Ascending aorta (tissue), 2 donors: ENCODE measurements around the gene CBLC. TPM values are rescaled to one million over a fixed set of nuclear protein-coding genes. Genes with fewer than 3 reads are reported as not detected.

ENCODE experiments used
- DNase-seq, 2 donors: peaks; one replicate each; pipeline ENCODE4 v3.0.0-alpha.2; 2019; ENCODE audit warnings: low spot score in 2 of 2
- H3K27ac ChIP-seq, 2 donors: fragments of 200-600 bp; sonication (generic); one replicate each; pipeline ENCODE4 v1.5.1; 2016 to 2017; ENCODE audit warnings: mild to moderate bottlenecking in 1 of 2
- H3K27me3 ChIP-seq: fragments of 200-600 bp; sonication (generic); one replicate; pipeline ENCODE4 v1.5.1; 2017
- H3K36me3 ChIP-seq, 2 donors: fragments of 200-600 bp; sonication (generic); one replicate each; pipeline ENCODE4 v1.5.1; 2016
- H3K4me1 ChIP-seq, 2 donors: fragments of 200-600 bp; sonication (generic); one replicate each; pipeline ENCODE4 v1.5.1; 2016 to 2017; ENCODE audit warnings: mild to moderate bottlenecking in 1 of 2
- H3K4me3 ChIP-seq, 2 donors: fragments of 200-600 bp; sonication (generic); one replicate each; pipeline ENCODE4 v1.5.1; 2016 to 2017; ENCODE audit warnings: mild to moderate bottlenecking in 1 of 2
- H3K9me3 ChIP-seq, 2 donors: fragments of 200-600 bp; sonication (generic); one replicate each; pipeline ENCODE4 v1.5.1; 2016
- intact Hi-C: fragments of 100-400 bp; cut with DNase I; formaldehyde crosslinking; loops from one replicate; pipeline ENCODE4 v1.15.1; 2023
- total RNA-seq: library from RNA; depleted of rRNA; stranded (reverse); fragments of >200 nt; gene quantifications from one replicate; pipeline ENCODE4 v1.1.0, GENCODE V29; 2016
- TF ChIP-seq, protein P1 (sequence below), 3 experiments: fragments of 200-600 bp in 2 of 3; fragments of 450-650 bp in 1 of 3; sonication (generic) in 2 of 3; IDR thresholded peaks; one replicate each; pipeline ENCODE4 v1.5.1; 2016 to 2019; ENCODE audit warnings: antibody characterized with exemption in 3 of 3, mild to moderate bottlenecking in 1 of 3, moderate library complexity in 1 of 3

CBLC gene
- total RNA-seq, 1 donor from 2014 or later = not detected

DNA sequence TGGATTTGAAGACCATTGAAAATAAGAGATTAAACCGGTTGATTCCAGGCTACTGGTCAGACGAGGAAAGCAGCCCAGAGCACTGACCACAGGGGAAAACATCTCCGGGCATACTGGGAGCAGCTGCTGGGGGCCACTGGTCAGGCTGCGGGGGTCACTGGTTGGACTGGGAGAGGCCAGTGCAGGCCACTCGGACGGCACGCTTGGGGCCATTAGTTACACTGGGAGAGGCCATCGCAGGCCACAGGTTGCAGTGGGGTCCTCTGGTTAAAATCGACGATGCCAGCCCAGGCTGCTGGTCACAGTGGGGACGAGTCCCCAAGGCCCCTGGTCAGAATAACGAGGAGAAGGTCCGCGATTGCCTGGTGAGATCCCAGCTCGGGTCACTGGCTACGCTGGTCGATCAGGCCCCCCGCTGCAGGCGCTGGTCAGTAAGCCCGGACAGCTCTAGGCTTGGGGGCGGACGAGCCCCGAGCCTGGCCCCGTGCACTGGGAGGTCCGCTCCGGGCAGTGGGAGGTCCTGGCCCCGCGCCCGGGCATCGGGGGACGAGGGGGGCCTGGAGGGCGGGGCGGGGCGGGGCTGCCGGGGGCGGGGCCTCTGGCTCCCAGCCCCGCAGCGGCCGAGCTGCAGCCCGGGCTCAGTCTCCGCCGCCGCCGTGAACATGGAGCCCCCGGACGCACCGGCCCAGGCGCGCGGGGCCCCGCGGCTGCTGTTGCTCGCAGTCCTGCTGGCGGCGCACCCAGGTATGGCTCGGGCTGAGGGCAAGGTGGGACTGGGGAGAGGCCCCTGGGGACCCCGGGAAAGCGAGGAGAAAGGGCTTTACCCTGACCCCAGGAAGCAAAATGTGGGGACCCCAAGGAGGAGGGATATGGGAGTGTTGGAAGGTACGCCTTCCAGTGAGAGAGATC is 31.0 kb downstream of the CBLC start, which contains the start of gene BCAM:
BCAM (plus strand) TSS at position 641 of the 909 bp plus-strand sequence; CDS start at position 663, 22 bp downstream.
- peak in 1 of 2 donors; percentile 87 for DNase-seq
- Histone ChIP-seq H3K4me1 (peaks cover 7 to 40% of the 10 kb centered on the region in 2 donors), H3K9me3 (no peaks in the 10 kb centered on the region), H3K27me3 (no peaks in the 10 kb centered on the region), H3K4me3 (peak within 1 kb of the TSS; percentile 74 to 88), H3K27ac (peak within 1 kb of the TSS; percentile 77 to 79), H3K36me3 (peaks cover 15 to 22% of the 10 kb centered on the region in 2 donors)
- intact Hi-C loops = loop anchor here (1.0 to 2.0 kb wide), 2 partner anchors 13 to 36 kb away; no protein-coding TSS in a partner anchor
- TF ChIP-seq, protein P1, sequence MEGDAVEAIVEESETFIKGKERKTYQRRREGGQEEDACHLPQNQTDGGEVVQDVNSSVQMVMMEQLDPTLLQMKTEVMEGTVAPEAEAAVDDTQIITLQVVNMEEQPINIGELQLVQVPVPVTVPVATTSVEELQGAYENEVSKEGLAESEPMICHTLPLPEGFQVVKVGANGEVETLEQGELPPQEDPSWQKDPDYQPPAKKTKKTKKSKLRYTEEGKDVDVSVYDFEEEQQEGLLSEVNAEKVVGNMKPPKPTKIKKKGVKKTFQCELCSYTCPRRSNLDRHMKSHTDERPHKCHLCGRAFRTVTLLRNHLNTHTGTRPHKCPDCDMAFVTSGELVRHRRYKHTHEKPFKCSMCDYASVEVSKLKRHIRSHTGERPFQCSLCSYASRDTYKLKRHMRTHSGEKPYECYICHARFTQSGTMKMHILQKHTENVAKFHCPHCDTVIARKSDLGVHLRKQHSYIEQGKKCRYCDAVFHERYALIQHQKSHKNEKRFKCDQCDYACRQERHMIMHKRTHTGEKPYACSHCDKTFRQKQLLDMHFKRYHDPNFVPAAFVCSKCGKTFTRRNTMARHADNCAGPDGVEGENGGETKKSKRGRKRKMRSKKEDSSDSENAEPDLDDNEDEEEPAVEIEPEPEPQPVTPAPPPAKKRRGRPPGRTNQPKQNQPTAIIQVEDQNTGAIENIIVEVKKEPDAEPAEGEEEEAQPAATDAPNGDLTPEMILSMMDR (IDR thresholded peaks at IDR 0.05) = no peak

DNA sequence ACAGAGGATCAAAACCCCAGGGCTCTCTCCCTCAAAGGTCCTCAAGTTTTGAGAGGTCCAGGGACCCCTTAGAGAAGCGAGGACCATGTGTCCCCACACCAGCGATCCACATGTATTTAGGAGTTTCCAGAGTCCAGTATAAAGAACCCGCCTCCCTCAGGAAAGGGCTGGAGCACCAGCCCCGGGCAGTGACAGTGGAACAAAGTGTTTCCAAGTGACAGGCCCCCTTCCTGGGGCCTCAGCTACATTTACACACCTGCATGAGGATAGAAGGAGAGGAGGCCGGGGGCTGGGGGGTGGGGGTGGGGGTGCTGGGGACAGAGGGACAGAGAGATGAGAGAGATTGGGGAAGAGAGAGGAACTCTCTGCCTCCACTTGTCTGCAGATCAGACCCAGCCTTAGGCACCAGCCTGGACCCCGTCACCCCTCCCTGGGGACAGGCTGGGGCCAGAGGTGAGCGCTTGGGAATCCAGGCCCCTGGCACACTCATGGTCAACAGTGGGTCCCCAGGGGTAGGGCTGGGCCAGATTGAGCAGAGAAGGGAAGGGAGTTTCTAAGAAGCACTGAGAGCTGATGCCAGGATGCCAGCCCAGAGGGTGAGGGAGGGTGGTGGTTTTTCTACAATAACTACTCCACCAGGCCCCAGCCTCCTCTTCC is 32.0 kb downstream of the CBLC start:
- TF ChIP-seq, protein P1 (IDR thresholded peaks at IDR 0.05) = no peak
- H3K4me1 ChIP-seq = peaks cover 7 to 40% of the 10 kb centered on the region in 2 donors
- H3K27me3 ChIP-seq = no peaks in the 10 kb centered on the region
- intact Hi-C loops = loop anchor here (1.0 to 2.0 kb wide), 2 partner anchors 12 to 35 kb away; no protein-coding TSS in a partner anchor
- peaks cover 24 to 32% of the 10 kb centered on the region in 2 donors for H3K36me3 ChIP-seq
- H3K4me3 ChIP-seq = peak overlapping the region; percentile 74 to 88
- DNase-seq = peak in 1 of 2 donors; percentile 84
- H3K9me3 ChIP-seq = no peaks in the 10 kb centered on the region
- peak overlapping the region; percentile 77 to 79 for H3K27ac ChIP-seq

DNA sequence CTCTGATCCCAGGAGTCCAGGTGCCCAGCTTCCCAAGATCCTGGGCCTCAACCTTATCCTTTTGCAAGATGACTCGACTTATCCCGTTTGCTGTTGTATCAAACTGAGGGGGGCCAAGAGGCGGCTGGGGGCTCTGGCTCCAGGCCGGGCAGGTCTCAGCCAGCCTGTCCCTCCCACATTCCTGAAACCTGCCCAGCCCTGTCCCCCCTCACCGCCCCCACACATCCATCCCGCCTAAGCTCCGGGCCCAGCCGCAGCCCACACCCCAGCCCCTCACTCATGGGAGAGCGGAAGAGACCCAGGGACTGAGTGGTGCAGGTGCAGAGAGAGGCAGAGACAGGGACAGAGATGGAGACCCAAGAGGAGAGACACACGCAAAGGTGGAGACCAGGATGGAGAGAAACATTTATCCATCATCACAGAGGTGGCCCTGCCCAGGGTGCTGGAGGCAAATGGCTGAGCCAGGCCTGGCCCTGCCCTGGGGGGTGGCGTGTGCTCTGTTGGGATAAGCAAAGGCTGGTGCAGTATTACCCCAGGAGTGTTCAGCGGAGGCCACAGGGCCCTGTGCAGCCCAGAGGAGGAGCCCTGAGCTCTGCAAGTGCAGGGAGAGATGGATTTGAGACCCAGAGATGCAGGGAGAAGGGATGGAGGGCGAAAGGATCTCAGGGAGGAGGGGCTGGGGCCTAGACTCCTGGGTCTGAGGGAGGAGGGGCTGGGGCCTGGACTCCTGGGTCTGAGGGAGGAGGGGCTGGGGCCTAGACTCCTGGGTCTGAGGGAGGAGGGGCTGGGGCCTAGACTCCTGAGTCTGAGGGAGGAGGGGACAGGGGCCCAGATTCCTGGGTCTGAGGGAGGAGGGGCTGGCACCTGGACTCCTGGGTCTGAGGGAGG is 32.8 kb downstream of the CBLC start:
- H3K27me3 ChIP-seq = no peaks in the 10 kb centered on the region
- H3K9me3 ChIP-seq = no peaks in the 10 kb centered on the region
- DNase-seq = no peak
- H3K4me3 ChIP-seq = peak overlapping the region; percentile 74 to 88
- TF ChIP-seq, protein P1 (IDR thresholded peaks at IDR 0.05) = no peak
- H3K4me1 ChIP-seq = peaks cover 7 to 40% of the 10 kb centered on the region in 2 donors
- intact Hi-C loops = no loop called here
- peaks cover 31 to 40% of the 10 kb centered on the region in 2 donors for H3K36me3 ChIP-seq
- H3K27ac ChIP-seq = peak overlapping the region; percentile 77 to 79

DNA sequence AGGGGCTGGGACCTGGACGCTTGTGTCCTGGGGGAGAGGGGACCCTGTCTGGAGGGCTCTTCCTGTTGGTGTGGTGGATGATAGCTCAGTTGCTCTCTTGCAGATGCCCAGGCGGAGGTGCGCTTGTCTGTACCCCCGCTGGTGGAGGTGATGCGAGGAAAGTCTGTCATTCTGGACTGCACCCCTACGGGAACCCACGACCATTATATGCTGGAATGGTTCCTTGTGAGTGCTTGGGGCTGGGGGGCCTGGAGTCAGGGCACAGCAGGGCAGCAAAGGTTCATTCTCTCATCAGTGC is 33.4 kb downstream of the CBLC start:
- TF ChIP-seq, protein P1 (IDR thresholded peaks at IDR 0.05) = no peak
- peak overlapping the region; percentile 74 to 88 for H3K4me3 ChIP-seq
- peaks cover 36 to 46% of the 10 kb centered on the region in 2 donors for H3K36me3 ChIP-seq
- no peaks in the 10 kb centered on the region for H3K9me3 ChIP-seq
- no peaks in the 10 kb centered on the region for H3K27me3 ChIP-seq
- peaks cover 7 to 40% of the 10 kb centered on the region in 2 donors for H3K4me1 ChIP-seq
- DNase-seq = no peak
- intact Hi-C loops = no loop called here
- peak overlapping the region; percentile 39 to 77 for H3K27ac ChIP-seq

DNA sequence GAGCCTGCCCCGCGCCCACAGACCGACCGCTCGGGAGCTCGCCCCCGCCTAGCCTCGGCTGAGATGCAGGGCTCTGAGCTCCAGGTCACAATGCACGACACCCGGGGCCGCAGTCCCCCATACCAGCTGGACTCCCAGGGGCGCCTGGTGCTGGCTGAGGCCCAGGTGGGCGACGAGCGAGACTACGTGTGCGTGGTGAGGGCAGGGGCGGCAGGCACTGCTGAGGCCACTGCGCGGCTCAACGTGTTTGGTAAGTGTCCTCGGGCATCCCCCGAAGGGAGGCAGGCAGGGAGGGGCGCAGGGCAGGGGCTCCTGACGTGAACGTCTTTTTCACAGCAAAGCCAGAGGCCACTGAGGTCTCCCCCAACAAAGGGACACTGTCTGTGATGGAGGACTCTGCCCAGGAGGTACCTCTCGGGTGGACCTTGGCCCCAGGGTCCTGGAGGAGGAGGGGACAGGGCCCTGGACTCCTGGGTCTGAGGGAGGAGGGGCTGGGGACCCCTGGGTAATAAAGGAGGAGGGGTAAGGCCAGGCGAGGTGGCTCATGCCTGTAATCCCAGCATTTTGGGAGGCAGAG is 34.5 kb downstream of the CBLC start:
- DNase-seq = no peak
- H3K9me3 ChIP-seq = no peaks in the 10 kb centered on the region
- no peaks in the 10 kb centered on the region for H3K27me3 ChIP-seq
- H3K4me1 ChIP-seq = peaks cover 7 to 40% of the 10 kb centered on the region in 2 donors
- peaks cover 36 to 48% of the 10 kb centered on the region in 2 donors for H3K36me3 ChIP-seq
- intact Hi-C loops = no loop called here
- TF ChIP-seq, protein P1 (IDR thresholded peaks at IDR 0.05) = no peak
- H3K27ac ChIP-seq = peak overlapping the region; percentile 39 to 40
- H3K4me3 ChIP-seq = no peak overlapping the region
